ENCODE data around the gene FITM2.
"Not testable (repeated sequence)": the region's sequence is repeated elsewhere in the genome, so short reads cannot be mapped to it uniquely, and the experiment has no call there.

Gene FITM2, protein sequence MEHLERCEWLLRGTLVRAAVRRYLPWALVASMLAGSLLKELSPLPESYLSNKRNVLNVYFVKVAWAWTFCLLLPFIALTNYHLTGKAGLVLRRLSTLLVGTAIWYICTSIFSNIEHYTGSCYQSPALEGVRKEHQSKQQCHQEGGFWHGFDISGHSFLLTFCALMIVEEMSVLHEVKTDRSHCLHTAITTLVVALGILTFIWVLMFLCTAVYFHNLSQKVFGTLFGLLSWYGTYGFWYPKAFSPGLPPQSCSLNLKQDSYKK

DNA sequence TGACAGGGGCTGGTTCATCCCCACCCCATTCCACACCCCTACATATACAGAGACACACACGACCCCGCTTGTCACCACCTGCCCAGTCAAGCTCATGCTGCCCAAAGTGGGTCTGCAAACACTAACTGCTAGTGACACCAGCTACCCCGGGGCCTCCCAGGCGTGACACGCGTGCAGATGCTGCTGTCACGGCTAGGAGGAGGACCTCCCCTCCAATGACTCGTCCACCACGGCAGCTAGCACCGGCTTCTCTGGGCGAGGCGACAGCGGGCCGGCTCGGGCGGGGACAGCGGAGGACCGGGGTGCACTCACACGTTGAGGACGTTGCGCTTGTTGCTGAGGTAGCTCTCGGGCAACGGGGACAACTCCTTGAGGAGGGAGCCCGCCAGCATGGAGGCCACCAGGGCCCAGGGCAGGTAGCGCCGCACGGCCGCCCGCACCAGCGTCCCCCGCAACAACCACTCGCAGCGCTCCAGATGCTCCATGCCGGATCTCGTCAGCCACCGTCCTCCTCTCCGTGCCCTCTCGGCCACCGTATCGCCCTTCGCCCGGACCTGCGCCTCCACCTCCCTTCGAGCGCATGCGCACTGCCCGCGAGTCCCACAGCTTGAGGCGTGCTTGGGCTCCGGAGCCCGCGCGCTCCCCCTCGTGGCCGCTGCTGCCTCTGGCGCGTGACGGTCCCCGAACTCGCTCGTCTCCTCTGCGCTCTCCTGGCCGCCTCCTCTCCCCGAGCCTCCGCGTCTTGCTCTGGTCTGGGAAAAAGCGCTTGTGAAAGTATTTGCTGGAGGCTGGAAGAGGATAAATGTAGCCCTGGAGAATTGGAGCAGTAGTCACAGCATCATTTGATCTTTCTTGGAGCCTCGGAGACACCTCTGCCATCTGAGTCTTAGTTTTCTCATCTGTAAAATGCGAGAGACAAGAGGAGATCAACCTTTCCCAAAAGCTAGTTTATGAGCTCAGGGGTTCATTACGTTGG, at the start of gene FITM2:
FITM2 (minus strand) TSS at position 539 of the 976 bp plus-strand sequence; CDS start at position 485, 54 bp downstream.
- peak; percentile 99 for DNase-seq

DNA sequence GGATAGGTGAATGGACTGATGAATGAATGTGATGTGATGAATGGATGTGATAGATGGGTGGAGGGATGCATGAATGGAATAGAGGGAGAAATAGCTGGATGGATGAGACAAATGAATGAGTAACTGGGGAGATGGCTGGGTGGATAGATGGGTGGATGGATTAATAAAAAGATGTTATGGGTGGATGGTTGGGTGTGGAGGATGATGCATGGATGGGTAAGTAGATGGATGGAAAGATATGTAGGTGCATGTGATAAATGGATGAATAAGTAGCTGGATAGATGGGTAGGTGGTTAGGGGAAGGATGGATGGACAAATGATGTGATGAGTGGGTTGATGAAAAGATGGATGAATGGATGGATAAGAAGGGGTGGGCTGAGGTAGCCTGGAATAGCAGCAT, 49.2 kb upstream of the FITM2 start:
- no peak for DNase-seq

DNA sequence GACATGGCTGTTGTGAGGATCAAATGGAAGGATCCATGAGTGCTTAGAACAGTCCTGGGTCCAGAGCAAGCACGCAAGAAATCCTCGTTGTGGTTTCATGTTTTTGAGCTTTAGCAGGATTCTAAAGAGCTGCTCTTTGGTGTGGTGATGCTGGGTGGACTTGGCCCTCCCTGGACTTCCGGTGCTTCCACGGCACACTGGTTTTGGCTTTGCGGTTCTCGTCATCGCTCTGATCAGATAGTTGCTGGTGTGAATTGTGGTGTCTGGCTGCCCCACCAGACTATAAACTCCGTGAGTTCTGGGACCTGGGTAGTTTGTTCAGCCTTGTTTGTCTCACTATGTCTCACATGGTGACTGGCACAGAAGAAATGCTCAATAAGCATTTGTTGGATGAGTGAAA, 47.8 kb upstream of the FITM2 start:
- DNase-seq, result no peak

DNA sequence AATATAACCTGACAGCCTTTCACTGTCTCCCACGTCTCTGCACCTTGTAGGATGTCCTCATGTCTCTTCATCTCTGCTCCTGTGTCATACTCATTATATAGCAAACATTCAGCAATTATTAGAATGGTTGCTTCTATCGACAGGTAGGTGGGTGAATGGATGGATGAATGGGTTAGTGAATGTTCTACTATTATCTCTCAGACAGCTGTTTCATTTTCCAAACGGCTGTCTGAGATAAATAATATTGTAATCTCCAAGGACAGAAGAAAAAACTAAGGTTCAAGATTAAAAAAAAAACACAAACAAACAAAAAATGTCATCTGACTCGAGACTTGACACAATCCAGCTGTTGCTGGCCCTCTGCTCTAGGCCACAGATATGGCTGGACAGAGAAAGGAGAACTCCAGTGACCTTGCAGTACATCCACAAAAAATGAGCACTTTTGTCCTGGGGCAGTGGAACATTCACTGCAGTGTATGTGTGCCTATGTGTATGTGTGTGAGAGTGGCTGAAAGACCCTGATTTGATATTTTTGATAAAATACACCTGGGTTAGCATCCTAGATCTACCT, 46.6 kb upstream of the FITM2 start:
- no peak for DNase-seq

DNA sequence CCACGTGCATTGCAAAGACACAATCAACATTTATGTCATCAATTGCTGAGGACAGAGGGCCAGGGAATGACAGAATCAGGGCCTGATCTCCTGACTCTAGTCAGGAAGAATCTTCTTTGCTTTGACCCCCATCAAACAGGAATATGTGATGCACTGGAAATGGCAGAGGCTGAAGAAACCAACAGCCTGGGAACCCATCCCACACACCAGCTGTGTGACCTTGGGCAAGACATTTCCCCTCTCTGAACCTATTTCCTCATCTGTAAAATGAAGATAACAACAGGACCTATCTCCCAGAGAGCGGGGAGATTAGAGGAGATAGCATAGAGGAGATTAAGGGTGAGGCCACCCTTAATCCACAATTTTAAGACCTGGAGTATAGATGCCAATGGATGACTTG, 46.0 kb upstream of the FITM2 start:
- no peak for DNase-seq

DNA sequence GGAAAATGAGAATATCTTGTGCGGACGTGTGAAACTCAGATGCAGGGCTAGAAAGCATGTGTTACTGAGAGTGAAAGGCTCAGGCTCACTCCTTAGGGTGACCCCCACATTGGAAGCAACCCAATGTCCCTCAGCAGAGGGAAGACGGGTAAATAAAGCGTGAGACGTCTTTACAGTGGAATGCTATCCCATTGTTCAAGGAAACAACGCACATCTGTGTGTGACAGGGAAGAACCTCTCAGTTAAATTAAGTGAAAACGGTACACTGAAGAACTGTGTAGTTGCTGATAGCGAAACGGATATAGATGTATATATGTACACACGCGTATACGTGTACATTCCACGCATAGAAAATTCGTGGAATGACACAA, 45.3 kb upstream of the FITM2 start:
- no peak for DNase-seq

DNA sequence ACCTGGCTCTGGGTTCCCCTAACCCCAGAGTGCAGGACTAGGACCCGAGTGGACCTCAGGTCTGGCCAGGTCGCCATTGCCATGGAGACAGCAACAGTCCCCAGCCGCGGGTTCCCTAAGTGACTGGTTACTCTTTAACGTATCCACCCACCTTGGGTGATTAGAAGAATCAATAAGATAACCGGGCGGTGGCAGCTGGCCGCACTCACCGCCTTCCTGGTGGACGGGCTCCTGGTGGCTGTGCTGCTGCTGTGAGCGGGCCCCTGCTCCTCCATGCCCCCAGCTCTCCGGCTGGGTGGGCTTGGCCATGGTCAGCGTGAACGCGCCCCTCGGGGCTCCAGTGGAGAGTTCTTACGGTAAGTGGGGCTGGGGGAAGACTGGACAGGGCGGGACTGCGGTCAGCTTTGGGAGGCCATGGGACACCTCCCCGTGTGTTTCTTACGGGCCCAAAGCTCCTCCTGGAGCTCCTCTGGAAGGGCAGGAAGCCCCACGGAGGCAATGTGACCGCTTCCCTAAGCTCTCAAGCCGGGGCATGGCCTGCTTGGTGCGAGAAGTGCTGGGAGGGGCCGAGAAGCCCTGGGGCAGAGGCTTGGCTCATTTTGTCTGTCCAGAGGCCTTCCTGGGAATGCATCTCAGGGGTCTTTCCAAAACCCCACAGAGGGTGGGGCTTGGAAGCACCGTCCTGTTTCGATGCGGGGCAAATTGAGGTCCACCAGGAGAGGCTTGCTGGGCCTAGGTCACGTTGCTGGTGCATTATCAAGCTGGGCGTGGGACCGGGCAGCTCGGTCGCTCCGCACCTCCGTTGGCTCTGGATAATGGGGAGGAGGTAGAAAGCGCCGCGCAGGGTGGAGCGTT, 44.7 kb upstream of the FITM2 start, which contains the start of gene HNF4A:
HNF4A (plus strand) TSS at position 202 of the 855 bp plus-strand sequence; CDS start at position 308, 106 bp downstream.
- no peak for DNase-seq

DNA sequence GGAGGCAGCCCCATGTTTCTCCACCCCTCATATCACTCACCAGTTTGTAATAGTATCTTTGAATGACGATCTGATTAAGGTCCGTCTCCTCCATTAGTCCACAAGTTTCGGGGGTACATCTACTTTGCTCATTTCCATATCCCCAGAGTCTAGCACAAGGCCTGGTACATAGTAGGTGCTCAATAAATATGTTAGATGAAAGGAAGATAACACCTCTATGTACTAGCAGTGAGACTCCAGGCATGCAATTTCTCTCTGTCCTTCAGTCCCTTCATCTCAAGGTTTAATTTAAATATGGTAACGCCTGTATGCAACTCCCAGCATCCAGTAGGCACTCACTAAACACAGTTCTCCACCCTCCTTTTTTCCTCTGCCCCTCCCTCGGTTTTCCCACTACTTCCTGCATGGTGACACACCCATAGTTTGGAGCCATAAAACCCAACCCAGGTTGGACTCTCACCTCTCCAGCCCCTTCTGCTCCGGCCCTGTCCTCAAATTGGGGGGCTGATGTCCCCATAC, 44.0 kb upstream of the FITM2 start:
- no peak for DNase-seq

DNA sequence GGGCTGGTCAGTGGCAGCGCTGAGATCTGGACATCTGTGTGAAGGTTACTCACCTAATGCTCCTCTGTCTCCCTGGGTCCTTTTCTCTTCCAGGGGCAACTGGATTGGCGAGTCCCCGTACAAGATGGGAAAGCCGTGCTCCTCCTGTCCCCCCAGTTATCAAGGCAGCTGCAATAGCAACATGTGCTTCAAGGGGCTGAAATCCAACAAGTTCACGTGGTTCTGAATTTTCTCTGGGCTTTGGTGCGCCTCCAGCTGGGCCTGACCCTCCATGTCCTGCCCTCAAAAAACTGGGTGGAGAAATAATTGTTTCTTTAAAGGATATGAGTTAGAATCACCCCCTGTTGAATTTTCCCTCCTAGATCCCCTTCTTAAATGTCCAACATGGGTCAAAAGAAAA, 39.6 kb upstream of the FITM2 start:
- DNase-seq, result no peak

DNA sequence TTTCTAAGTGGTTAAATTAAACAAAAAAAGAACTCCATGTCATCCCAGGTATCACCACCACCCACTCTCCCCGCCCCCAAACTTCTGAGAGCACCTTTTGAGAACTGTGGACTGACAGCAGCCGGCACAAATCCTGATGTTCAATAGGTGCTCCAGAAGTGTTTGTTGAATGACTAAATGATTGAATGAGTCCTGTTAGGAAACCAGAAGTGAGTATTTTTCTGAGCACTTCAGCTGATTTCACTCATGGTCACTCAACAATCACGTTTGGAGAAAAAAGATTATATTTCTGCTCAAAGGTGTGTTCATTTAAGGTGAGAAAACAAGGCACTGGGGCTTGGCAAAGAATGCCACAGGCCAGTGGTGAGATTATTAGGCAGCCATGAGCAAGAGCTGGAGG, 38.3 kb upstream of the FITM2 start:
- no peak for DNase-seq

DNA sequence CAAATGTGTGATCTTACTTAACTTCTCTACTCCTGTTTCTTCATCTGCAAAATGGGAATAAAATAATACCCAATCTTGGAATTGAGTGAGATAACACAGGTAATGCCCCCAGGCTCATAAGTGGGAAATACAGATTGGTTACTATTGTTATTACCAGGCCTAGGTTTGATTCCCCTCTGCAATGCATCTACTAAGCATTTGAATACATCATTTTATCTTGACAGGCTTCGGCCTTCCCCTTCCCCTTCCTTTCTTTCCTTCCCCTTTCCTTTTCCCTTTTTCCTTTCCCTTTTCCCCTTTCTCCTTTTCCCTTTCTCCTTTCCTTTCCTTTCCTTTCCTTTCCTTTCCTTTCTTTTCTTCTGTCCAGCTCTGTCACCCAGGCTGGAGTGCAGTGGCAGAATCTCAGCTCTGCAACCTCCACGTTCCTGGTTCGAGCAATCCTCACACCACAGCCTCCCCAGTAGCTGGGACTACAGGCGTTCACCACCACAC, 37.2 kb upstream of the FITM2 start:
- no peak for DNase-seq

DNA sequence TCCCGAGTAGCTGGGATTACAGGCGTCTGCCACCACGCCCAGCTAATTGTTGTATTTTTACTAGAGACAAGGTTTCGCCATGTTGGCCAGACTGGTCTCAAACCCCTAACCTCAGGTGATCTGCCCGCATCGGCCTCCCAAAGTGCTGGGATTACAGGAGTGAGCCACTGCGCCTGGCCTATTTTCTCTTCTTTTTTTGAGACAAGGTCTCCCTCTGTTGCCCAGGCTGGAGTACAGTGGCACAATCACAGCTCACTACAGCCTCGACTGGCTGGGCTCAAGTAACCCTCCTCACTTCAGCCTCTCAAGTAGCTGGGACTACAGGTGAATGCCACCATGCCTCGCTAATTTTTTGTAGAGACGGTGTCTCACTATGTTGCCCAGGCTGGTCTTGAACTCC, 34.9 kb upstream of the FITM2 start:
- DNase-seq, result not testable (repeated sequence)

DNA sequence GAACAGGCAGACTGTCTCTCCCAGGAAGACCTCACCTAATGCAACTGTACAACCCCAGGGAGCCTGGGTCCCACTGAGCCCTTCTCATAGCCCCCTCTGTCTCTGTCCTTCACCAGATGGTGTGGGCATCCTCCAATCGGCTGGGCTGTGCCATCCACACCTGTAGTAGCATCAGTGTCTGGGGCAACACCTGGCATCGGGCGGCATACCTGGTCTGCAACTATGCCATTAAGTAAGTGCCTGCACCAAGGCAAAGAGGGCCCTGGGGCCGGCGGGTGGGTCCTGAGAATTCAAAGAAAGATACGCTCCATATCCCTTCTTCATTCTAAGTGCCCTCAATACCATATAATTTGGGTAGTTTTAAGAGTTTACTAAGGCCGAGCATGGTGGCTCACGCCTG, 34.1 kb upstream of the FITM2 start:
- DNase-seq, result no peak

DNA sequence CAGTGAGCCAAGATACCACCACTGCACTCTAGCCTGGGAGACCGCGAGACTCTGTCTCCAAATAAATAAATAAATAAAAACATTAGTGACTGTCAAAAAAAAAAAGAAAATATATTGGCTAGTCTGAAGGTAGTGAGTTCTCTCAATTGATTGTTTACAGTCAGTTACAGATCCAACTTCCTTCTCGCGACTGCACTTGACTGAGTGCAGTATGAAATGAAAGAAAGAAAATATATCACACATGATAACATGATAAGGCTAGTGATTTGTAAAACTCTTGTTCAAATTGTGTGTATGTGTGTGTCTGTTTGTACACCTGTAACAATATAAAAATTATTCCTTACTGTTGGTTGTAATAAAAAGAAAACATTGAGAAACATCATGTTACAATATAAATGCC, 33.7 kb upstream of the FITM2 start:
- no peak for DNase-seq

DNA sequence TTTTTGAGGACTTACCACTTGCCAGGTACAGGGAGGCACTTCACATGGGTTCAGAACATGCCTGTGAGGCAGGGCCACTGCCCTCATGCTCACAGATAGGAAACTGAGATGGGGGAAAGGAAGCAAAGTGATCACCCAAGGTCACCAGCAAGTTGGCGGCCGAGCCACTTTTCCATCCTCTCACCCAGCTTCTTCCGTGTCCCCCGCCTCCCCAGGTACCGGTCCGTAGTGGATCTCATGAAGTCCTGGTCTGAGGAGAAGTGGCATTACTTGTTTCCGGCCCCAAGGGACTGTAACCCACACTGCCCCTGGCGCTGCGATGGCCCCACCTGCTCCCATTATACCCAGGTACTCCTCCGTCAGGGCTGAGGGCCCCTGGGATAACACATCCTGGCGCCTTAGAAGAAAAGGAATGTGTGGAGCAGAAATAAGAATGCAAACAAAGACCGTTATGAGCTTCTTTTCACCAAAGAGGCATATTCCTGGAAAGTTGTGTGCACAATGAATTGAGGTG, 32.2 kb upstream of the FITM2 start:
- DNase-seq, result no peak

DNA sequence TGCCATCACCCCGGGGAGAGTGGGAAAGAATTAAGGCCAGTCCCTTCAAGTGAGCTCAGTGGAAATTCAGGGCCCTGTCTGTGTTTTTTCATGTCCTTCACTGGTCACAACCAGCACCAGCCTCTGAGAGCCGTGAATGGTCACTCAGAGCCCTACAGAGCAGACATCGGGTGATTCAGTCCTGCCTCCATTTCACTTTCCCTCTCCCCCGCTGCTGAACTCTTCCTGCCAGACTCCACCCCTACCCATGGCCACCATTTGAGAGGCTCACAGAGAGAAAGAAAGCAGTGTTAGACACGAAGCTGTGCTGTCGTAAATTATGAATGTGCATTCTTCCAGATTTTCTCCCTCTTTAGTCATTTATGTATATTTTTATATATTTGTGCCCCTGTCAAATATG, 31.2 kb upstream of the FITM2 start:
- no peak for DNase-seq

DNA sequence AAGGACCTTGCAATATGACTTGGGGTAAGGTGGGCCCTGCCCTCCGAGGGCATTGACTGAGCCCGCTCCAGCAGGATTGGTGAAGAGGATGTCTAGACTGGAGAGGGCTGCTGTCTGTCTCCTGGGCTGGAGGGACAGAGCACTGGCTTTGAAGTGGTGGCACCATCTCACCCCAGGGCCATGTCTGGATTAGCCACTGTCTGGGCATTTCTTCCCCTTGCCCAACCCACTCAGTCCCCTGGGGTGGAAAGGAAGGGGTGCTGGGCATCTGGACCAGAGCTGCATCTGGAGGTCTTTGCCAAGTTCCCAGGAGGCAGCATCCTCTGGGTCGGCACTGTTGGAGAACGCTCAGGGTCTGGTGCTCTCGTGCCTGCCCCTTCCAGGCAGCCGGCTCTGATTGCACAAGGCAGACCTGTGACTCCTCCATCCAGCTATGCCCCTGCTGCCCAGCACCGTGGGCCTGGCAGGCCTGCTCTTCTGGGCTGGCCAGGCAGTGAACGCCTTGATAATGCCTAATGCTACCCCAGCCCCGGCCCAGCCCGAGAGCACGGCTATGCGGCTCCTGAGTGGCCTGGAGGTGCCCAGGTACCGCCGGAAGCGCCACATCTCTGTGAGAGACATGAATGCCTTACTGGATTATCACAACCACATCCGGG, 25.9 kb upstream of the FITM2 start, which contains the start of gene R3HDML:
R3HDML (plus strand) TSS at position 319 of the 656 bp plus-strand sequence; CDS start at position 434, 115 bp downstream.
- no peak for DNase-seq

DNA sequence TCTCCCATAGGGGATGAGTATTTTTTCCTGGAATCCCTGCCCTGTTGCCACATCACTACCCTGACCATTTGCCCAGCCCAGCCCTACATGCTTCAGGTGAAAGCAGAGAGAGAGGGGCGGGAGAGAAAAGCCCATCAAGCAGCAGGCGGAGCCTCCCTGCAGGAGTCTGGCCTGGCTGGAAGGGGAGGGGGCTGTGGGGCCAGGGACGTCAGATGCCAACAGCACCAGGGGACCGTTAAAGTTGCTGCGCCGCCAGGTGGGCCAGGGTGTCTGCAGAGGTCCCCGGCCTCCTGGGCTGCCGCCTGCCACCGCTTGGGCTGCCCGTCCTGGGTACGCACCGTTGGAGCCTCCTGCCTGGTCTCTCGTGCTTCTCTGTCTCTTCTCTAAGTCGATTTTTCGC, 25.1 kb upstream of the FITM2 start:
- no peak for DNase-seq

DNA sequence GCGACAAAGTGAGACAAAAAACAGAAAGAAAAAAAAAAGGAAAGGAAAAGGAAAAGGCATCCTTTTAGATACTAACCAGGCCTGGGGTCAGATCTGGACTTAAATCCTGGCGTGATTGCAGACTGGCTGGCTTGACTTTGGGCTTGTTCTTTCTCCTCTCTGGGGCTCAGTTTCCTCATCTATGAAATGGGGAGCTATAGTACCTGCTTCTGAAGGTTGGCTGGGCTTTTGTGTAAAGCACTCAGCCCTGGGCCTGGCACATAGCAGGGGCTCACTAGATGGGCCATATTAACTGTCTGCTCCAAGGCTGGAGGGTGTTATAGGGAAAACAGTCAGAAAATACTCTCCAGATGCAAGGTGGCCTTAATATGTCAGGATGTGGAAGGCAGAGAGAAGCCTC, 24.7 kb upstream of the FITM2 start:
- DNase-seq, result no peak

DNA sequence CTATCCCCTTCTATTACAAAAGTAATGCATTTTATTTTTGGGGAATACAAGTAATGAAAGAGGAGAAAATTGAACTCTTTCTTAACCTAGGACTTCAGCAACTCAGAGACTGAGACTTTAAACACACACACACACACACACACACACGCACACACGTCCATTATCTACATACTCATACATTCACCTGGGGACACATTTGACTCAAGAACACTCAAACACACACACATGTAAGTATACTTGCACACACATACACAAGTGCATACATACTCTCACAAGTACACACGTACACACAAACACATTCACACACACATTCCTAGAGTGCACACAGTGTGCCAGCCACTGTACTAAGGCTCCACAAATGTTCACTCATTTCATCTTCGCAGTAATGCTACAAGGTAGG, 23.7 kb upstream of the FITM2 start:
- no peak for DNase-seq

DNA sequence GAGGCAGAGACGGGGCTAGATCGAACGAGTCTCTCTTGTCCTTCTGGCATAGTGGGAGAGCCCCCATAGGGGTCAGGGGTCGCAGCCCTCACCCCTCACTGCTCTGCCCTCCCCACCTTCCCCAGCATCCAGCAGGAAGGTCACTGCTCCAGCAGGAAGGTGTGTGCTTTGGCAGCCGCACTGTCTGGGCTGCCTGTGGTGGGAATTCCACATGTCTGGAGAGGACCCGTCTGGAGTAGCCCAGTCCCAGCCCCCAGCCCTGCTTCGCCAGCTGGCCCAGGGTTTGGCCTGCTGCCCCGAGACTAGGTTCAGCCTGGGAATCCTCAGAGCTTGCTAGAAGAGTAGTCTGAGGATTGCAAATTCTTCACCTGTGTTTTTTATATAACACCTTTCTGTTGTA, 23.3 kb upstream of the FITM2 start:
- DNase-seq, result no peak

All from stimulated activated CD4-positive, alpha-beta T cell treated with anti-CD3 and anti-CD28 coated beads, Interleukin-1b, Interleukin-23, amount 100 ng/mL, for 48 hours (primary cell).